ENCODE data around the gene JAZF1.
A peak's percentile ranks its signal among the peaks of the same experiment; 100 is the strongest.

Gene JAZF1

DNA sequence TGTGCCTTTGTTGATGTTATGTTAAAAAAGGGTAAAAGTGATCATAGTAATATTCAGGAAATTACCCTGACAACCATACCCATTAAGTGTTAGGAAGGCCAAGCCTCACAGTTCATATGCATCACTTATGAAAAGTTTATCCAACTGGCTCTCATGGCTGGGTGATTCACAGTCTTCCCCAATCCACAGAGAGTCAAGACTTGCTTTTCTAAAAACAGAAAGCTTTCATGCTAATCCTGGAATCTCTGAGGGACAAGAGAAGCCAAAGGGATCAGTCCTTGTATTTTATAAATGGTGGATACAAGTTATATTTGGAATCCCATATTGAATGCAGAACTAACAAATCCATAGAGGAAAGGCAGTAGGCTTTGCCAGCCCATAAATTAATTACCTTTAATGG, 218.3 kb downstream of the JAZF1 start:
- no peak overlapping the region for H3K27ac ChIP-seq
- no peak overlapping the region for H3K4me3 ChIP-seq (ENCODE audit: low read depth, low read length)
- DNase-seq: no peak
- no peaks in the 10 kb centered on the region for H3K36me3 ChIP-seq (replicated peaks)
- TF ChIP-seq, protein P1, sequence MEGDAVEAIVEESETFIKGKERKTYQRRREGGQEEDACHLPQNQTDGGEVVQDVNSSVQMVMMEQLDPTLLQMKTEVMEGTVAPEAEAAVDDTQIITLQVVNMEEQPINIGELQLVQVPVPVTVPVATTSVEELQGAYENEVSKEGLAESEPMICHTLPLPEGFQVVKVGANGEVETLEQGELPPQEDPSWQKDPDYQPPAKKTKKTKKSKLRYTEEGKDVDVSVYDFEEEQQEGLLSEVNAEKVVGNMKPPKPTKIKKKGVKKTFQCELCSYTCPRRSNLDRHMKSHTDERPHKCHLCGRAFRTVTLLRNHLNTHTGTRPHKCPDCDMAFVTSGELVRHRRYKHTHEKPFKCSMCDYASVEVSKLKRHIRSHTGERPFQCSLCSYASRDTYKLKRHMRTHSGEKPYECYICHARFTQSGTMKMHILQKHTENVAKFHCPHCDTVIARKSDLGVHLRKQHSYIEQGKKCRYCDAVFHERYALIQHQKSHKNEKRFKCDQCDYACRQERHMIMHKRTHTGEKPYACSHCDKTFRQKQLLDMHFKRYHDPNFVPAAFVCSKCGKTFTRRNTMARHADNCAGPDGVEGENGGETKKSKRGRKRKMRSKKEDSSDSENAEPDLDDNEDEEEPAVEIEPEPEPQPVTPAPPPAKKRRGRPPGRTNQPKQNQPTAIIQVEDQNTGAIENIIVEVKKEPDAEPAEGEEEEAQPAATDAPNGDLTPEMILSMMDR (IDR thresholded peaks at IDR 0.05; ENCODE audit: low read depth, low read length, missing control alignments): no peak
- in situ Hi-C loops (cut with HindIII; ENCODE audit: low pct_ligation_motif_present, low sequenced_read_pairs): no loop called here
- H3K27me3 ChIP-seq (replicated peaks): no peaks in the 10 kb centered on the region

DNA sequence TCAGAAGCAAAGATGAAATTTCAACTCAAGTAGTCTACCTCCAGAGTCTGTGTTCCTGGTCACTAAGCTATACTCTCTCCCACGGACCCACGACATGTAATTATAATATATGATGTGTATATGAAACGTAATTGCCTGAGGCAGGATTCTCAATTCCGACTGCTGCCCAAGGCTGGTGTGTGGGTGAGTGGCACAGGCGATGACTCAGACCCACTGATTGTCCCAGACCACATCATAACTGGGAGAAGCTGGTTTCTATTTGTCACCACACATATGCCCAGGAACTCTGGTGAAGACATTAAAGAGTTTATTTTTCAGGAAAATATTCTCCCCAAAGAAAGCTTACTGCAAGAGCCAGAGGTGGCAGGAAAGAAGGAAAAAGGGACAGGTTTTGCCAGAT, 219.3 kb downstream of the JAZF1 start:
- Histone ChIP-seq H3K36me3 (replicated peaks) (no peaks in the 10 kb centered on the region), H3K27me3 (replicated peaks) (no peaks in the 10 kb centered on the region), H3K27ac (no peak overlapping the region), H3K4me3 (ENCODE audit: low read depth, low read length) (no peak overlapping the region)
- DNase-seq: peak; percentile 34
- TF ChIP-seq, protein P1 (IDR thresholded peaks at IDR 0.05; ENCODE audit: low read depth, low read length, missing control alignments): no peak
- in situ Hi-C loops (cut with HindIII; ENCODE audit: low pct_ligation_motif_present, low sequenced_read_pairs): no loop called here

- no peak for DNase-seq
- Histone ChIP-seq H3K4me3 (ENCODE audit: low read depth, low read length) (no peak overlapping the region), H3K27me3 (replicated peaks) (no peaks in the 10 kb centered on the region), H3K36me3 (replicated peaks) (no peaks in the 10 kb centered on the region), H3K27ac (no peak overlapping the region)
- in situ Hi-C loops (cut with HindIII; ENCODE audit: low pct_ligation_motif_present, low sequenced_read_pairs): no loop called here
- TF ChIP-seq, protein P1 (IDR thresholded peaks at IDR 0.05; ENCODE audit: low read depth, low read length, missing control alignments): no peak
These were observed 220.2 kb downstream of the JAZF1 start for GRCh38 chr7:27960415-27960814.

DNA sequence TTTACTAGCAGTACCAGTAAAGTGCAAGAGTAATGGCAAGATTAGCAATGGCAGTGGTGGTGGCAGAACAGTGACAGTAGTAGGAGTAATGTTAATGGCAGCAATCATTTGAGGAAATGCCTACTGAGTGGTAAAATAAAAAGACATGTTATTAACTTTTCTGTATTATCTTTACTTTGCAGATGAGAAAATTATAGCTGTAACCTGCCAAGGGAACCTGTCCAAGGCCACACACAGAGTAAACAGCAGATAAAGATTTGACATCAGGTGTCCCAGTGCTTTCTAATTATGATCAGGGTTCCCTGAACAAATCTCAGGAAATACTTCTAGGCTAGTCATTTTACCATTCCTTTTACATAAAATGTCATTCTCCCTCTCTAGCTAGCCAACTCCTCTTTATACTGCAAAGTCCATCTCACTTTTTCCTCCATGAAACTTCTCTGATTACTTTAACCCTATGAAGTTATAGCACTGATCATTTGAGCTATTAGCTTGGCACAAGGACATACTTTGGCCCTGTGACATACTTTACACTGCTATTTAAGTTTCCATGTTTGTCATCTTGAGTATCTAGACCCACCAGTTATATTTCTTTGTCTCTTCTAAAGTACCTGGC, 221.6 kb downstream of the JAZF1 start:
- H3K27ac ChIP-seq: no peak overlapping the region
- TF ChIP-seq, protein P1 (IDR thresholded peaks at IDR 0.05; ENCODE audit: low read depth, low read length, missing control alignments): no peak
- no peaks in the 10 kb centered on the region for H3K36me3 ChIP-seq (replicated peaks)
- no peak for DNase-seq
- no peak overlapping the region for H3K4me3 ChIP-seq (ENCODE audit: low read depth, low read length)
- in situ Hi-C loops (cut with HindIII; ENCODE audit: low pct_ligation_motif_present, low sequenced_read_pairs): no loop called here
- H3K27me3 ChIP-seq (replicated peaks): no peaks in the 10 kb centered on the region

DNA sequence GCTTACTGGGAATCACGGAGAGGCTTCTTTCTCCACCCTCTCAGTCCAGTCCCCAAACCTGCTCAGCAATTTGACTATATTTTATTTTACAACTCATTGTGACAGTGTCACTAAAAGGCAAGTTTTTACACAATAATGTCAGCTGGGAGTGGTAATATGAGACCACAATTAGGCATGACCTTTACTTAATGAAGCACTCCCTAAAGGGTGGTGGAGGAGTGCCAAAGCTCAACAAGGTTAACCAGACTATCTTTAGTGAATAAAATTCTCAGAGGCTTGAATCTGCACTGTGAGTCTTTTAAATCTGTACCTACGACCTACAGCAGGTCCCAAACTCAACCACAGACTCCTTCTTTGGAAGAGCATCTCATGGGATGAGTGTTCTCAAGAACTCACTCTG, 225.0 kb downstream of the JAZF1 start:
- Histone ChIP-seq H3K36me3 (replicated peaks) (no peaks in the 10 kb centered on the region), H3K4me3 (ENCODE audit: low read depth, low read length) (no peak overlapping the region), H3K27me3 (replicated peaks) (no peaks in the 10 kb centered on the region), H3K27ac (no peak overlapping the region)
- no peak for DNase-seq
- TF ChIP-seq, protein P1 (IDR thresholded peaks at IDR 0.05; ENCODE audit: low read depth, low read length, missing control alignments): no peak
- in situ Hi-C loops (cut with HindIII; ENCODE audit: low pct_ligation_motif_present, low sequenced_read_pairs): no loop called here

DNA sequence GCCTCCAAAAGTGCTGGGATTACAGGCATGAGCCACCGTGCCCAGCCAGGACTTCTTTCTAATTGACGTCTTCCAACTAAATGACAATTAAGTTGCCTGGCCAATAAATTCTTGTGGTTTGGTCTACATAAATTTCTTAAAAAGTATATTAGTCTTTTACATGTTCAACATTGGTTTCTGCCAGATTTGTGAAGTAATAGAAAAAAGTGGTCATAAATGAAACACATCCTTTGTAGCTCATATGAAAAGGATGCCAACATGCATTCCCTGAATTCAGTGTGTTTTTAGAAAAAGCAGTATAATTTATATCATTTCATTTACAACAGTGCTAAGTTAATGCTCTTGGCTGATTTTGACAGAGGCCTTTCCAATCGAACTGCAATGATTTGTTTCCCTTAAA, 225.6 kb downstream of the JAZF1 start:
- DNase-seq: no peak

More for the DNA sequence above, 225.6 kb downstream of the JAZF1 start:
- in situ Hi-C loops (cut with HindIII; ENCODE audit: low pct_ligation_motif_present, low sequenced_read_pairs): no loop called here
- H3K27ac ChIP-seq: no peak overlapping the region
- no peaks in the 10 kb centered on the region for H3K36me3 ChIP-seq (replicated peaks)
- H3K4me3 ChIP-seq (ENCODE audit: low read depth, low read length): no peak overlapping the region
- TF ChIP-seq, protein P1 (IDR thresholded peaks at IDR 0.05; ENCODE audit: low read depth, low read length, missing control alignments): no peak
- no peaks in the 10 kb centered on the region for H3K27me3 ChIP-seq (replicated peaks)

Measured in brain microvascular endothelial cell (primary cell).